Esophagus muscularis mucosa (tissue), 4 donors: ENCODE data around the gene MYL11.

Experiments used
- EP300 ChIP-seq: sonication (generic); formaldehyde crosslinking; IDR thresholded peaks from one replicate; pipeline ENCODE4 v1.6.1; 2017; ENCODE audit warnings: antibody characterized with exemption
- POLR2A ChIP-seq: fragments of 450-650 bp; IDR thresholded peaks from one replicate; pipeline ENCODE4 v1.6.1; 2017; ENCODE audit warnings: antibody characterized with exemption, moderate library complexity, mild to moderate bottlenecking, low read depth
- POLR2AphosphoS5 ChIP-seq, 2 donors: sonication (generic); formaldehyde crosslinking; IDR thresholded peaks; one replicate each; pipeline ENCODE4 v1.6.1; 2017; ENCODE audit warnings: antibody characterized with exemption in 2 of 2
- TF ChIP-seq, protein P1 (sequence below), 3 experiments: fragments of 200-600 bp in 2 of 3; fragments of 450-650 bp in 1 of 3; sonication (generic) in 2 of 3; IDR thresholded peaks; one replicate each; pipeline ENCODE4 v1.5.1; 2017 to 2019; ENCODE audit warnings: antibody characterized with exemption in 3 of 3, mild to moderate bottlenecking in 2 of 3, moderate library complexity in 1 of 3

- TF ChIP-seq, protein P1, sequence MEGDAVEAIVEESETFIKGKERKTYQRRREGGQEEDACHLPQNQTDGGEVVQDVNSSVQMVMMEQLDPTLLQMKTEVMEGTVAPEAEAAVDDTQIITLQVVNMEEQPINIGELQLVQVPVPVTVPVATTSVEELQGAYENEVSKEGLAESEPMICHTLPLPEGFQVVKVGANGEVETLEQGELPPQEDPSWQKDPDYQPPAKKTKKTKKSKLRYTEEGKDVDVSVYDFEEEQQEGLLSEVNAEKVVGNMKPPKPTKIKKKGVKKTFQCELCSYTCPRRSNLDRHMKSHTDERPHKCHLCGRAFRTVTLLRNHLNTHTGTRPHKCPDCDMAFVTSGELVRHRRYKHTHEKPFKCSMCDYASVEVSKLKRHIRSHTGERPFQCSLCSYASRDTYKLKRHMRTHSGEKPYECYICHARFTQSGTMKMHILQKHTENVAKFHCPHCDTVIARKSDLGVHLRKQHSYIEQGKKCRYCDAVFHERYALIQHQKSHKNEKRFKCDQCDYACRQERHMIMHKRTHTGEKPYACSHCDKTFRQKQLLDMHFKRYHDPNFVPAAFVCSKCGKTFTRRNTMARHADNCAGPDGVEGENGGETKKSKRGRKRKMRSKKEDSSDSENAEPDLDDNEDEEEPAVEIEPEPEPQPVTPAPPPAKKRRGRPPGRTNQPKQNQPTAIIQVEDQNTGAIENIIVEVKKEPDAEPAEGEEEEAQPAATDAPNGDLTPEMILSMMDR (IDR thresholded peaks at IDR 0.05) = no peak
- TF ChIP-seq POLR2A = no peak
- no peak for TF ChIP-seq EP300
- no peak for TF ChIP-seq POLR2AphosphoS5 (IDR thresholded peaks at IDR 0.05)
These were observed 15.4 kb upstream of the MYL11 start for GRCh38 chr16:30358990-30359870.
